B cell (primary cell): ENCODE measurements around the gene PLEKHO2. TPM values are rescaled to one million over a fixed set of nuclear protein-coding genes. Genes with fewer than 3 reads are reported as not detected.
"Not testable (repeated sequence)": the region's sequence is repeated elsewhere in the genome, so short reads cannot be mapped to it uniquely, and the experiment has no call there.

Experiments
- ATAC-seq: fragments of 200-7000 bp; cut with Tn5 transposase; one replicate; pipeline ENCODE4 v1.10.0; 2021; ENCODE audit warnings: low read depth, mild to moderate bottlenecking, moderate number of reproducible peaks, moderate library complexity
- CTCF ChIA-PET: fragments of 350-600 bp; sonication (Branson Sonifier 250); formaldehyde crosslinking; loops from one replicate; lab custom pipeline; 2021; ENCODE audit warnings: antibody characterized with exemption, inconsistent platforms; lab: Charles Lee
- POLR2A ChIA-PET: fragments of 350-600 bp; sonication (Branson Sonifier 250); formaldehyde crosslinking; loops from one replicate; lab custom pipeline; 2021; ENCODE audit warnings: antibody characterized with exemption; lab: Charles Lee
- DNase-seq: peaks from one replicate; pipeline ENCODE4 v3.0.0; 2013
- H2AFZ ChIP-seq: 2 replicates; pipeline ENCODE4 v1.6.1; 2012; ENCODE audit warnings: mild to moderate bottlenecking, low read depth, low read length; ENCODE audit not compliant: insufficient read depth, poor library complexity, severe bottlenecking
- H3K27ac ChIP-seq, 2 donors: 1 replicate in 1 of 2; 2 replicates in 1 of 2; pipeline ENCODE4 v1.5.1; 2012 to 2013; ENCODE audit warnings: low read length in 2 of 2, mild to moderate bottlenecking in 2 of 2, moderate library complexity in 1 of 2
- H3K27me3 ChIP-seq, 4 experiments: fragments of 200-600 bp in 1 of 4; sonication (generic) in 1 of 4; replicated peaks in 1 of 4; 1 replicate in 2 of 4; 2 replicates in 2 of 4; pipeline versions ENCODE4 v1.6.1 to v1.7.0; 2013 to 2016; ENCODE audit warnings: low read length in 3 of 4, mild to moderate bottlenecking in 2 of 4, mixed read lengths in 1 of 4, moderate library complexity in 1 of 4; ENCODE audit not compliant: insufficient read depth in 4 of 4, control insufficient read depth in 3 of 4; ENCODE audit errors: control extremely low read depth in 1 of 4
- H3K36me3 ChIP-seq, 2 experiments: replicated peaks in 1 of 2; 1 replicate in 1 of 2; 2 replicates in 1 of 2; pipeline versions ENCODE4 v1.6.1 to v1.7.1; 2013; ENCODE audit warnings: low read length in 1 of 2; ENCODE audit not compliant: insufficient read depth in 2 of 2, control insufficient read depth in 1 of 2; ENCODE audit errors: control extremely low read depth in 1 of 2, extremely low read depth in 1 of 2
- H3K4me1 ChIP-seq, 2 donors: fragments of 200-600 bp in 1 of 2; sonication (generic) in 1 of 2; 1 replicate in 1 of 2; 2 replicates in 1 of 2; pipeline versions ENCODE4 v1.5.1 to v1.6.1; 2013 to 2017; ENCODE audit warnings: low read length in 2 of 2; ENCODE audit not compliant: control insufficient read depth in 2 of 2, insufficient read depth in 2 of 2
- H3K4me2 ChIP-seq: replicated peaks from 2 replicates; pipeline ENCODE3; 2012; ENCODE audit warnings: mild to moderate bottlenecking, low read depth, low read length; ENCODE audit not compliant: poor library complexity, severe bottlenecking
- H3K4me3 ChIP-seq, 5 experiments: fragments of 200-600 bp in 1 of 5; sonication (generic) in 1 of 5; 1 replicate in 3 of 5; 2 replicates in 2 of 5; pipeline versions ENCODE4 v1.5.1 to v1.7.0; 2011 to 2016; ENCODE audit warnings: low read length in 4 of 5, mild to moderate bottlenecking in 4 of 5, low read depth in 2 of 5, control low read depth in 1 of 5, moderate library complexity in 1 of 5; ENCODE audit not compliant: insufficient read depth in 1 of 5; ENCODE audit errors: control extremely low read depth in 1 of 5, extremely low read depth in 1 of 5
- H3K79me2 ChIP-seq: fragments of 200-600 bp; sonication (generic); one replicate; pipeline ENCODE4 v1.6.0; 2016; ENCODE audit warnings: low read length; ENCODE audit not compliant: control insufficient read depth, insufficient read depth
- H3K9ac ChIP-seq: fragments of 200-600 bp; sonication (generic); 2 replicates; pipeline ENCODE4 v1.6.1; 2017; ENCODE audit warnings: mild to moderate bottlenecking, low read length, moderate library complexity
- H3K9me3 ChIP-seq, 3 donors: one replicate each; pipeline versions ENCODE4 v1.6.1 to v1.7.1; 2013; ENCODE audit warnings: low read length in 2 of 3; ENCODE audit not compliant: control insufficient read depth in 2 of 3, insufficient read depth in 1 of 3; ENCODE audit errors: control extremely low read depth in 1 of 3
- H4K20me1 ChIP-seq: 2 replicates; pipeline ENCODE4 v1.6.0; 2012; ENCODE audit warnings: mild to moderate bottlenecking, low read length; ENCODE audit not compliant: insufficient read depth, control insufficient read depth, poor library complexity, severe bottlenecking
- H3K27ac Mint-ChIP-seq: one replicate; pipeline ENCODE4 v1.8.0; 2021; ENCODE audit warnings: mixed read lengths
- H3K27me3 Mint-ChIP-seq: one replicate; pipeline ENCODE4 v1.8.0; 2021; ENCODE audit warnings: mixed read lengths
- H3K4me1 Mint-ChIP-seq: one replicate; pipeline ENCODE4 v1.8.0; 2021; ENCODE audit warnings: mixed read lengths
- H3K4me3 Mint-ChIP-seq: one replicate; pipeline ENCODE4 v1.8.0; 2021; ENCODE audit warnings: mixed read lengths
- H3K9me3 Mint-ChIP-seq: one replicate; pipeline ENCODE4 v1.8.0; 2022; ENCODE audit warnings: mixed read lengths; ENCODE audit not compliant: insufficient read depth
- WGBS: methylation state at CpG from one replicate; pipeline ENCODE4 v1.1.5; 2013; ENCODE audit warnings: missing lambda C conversion rate; ENCODE audit not compliant: insufficient coverage; 5-methylcytosine and 5-hydroxymethylcytosine counted together
- intact Hi-C: fragments of 100-400 bp; cut with micrococcal nuclease; formaldehyde crosslinking; loops from one replicate; pipeline ENCODE4 v1.10.0; 2022
- polyA plus RNA-seq: library from polyadenylated mRNA; depleted of rRNA; stranded (reverse); fragments of >200 nt; gene quantifications from 2 replicates; pipeline ENCODE4 v1.2.3, GENCODE V29; 2012
- total RNA-seq, 2 donors: library from RNA; stranded (reverse); fragments of 120-200 nt in 1 of 2; gene quantifications; 1 replicate in 1 of 2; 2 replicates in 1 of 2; pipeline versions ENCODE4 v1.2.3 to v1.2.4, GENCODE V29; 2013 to 2022

Gene PLEKHO2
- total and polyA plus RNA-seq, 2 donors (not counting 1 experiment from before 2014, with no cell fraction given): 13.7 to 23.1 TPM

DNA sequence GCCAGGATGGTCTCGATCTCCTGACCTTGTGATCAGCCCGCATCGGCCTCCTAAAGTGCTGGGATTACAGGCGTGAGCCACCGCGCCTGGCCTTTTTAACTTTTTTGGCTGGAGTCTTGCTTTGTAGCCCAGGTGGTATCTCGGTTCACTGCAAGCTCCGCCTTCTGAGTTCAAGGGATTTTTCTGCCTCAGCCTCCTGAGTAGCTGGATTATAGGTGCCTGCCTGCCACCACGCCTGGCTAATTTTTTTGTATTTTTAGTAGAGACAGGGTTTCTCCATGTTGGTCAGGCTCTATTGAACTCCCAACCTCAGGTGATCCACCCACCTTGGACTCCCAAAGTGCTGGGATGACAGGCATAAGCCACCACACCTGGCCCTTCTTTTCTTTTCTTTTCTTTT, 45.8 kb upstream of the PLEKHO2 start:
- H3K4me3 Mint-ChIP-seq, H3K36me3 ChIP-seq, H3K4me1 ChIP-seq, H3K9ac ChIP-seq, H3K27ac Mint-ChIP-seq, H3K4me2 ChIP-seq, H3K27ac ChIP-seq, H3K27me3 ChIP-seq, POLR2A ChIA-PET, H4K20me1 ChIP-seq, ATAC-seq, DNase-seq, H2AFZ ChIP-seq, H3K9me3 Mint-ChIP-seq, H3K4me3 ChIP-seq, H3K27me3 Mint-ChIP-seq, H3K9me3 ChIP-seq, H3K4me1 Mint-ChIP-seq, H3K79me2 ChIP-seq, intact Hi-C loops: not testable (repeated sequence)
- CTCF ChIA-PET: interaction anchor here (0.7 to 2.9 kb wide), 2 partner anchors 14 to 38 kb away, joined by 3 to 10 read pairs; no protein-coding TSS in a partner anchor
- WGBS: 94% methylated on average over 8 of the region's 9 CpGs

DNA sequence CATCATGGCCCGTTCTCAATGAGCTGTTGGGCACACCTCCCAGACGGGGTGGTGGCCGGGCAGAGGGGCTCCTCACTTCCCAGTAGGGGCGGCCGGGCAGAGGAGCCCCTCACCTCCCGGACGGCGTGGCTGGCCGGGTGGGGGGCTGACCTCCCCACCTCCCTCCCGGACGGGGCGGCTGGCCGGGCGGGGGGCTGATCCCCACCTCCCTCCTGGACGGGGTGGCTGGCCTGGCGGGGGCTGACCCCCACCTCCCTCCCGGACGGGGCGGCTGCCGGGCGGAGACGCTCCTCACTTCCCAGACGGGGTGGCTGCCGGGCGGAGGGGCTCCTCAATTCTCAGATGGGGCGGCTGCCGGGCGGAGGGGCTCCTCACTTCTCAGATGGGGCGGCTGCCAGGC, 42.8 kb upstream of the PLEKHO2 start:
- H3K4me3 ChIP-seq, H3K79me2 ChIP-seq, H3K4me1 Mint-ChIP-seq, H2AFZ ChIP-seq, CTCF ChIA-PET, POLR2A ChIA-PET, H3K4me1 ChIP-seq, H3K36me3 ChIP-seq, H3K9ac ChIP-seq, H4K20me1 ChIP-seq, H3K27ac Mint-ChIP-seq, DNase-seq, H3K27me3 ChIP-seq, ATAC-seq, H3K27ac ChIP-seq, H3K4me3 Mint-ChIP-seq, H3K27me3 Mint-ChIP-seq, H3K9me3 Mint-ChIP-seq, H3K4me2 ChIP-seq, intact Hi-C loops, H3K9me3 ChIP-seq: not testable (repeated sequence)
- WGBS: 100% methylated on average over 6 of the region's 29 CpGs
